Raji (cell line): ENCODE data around the gene CYBC1.

Experiments
- POLR2A ChIP-seq: IDR thresholded peaks from 2 replicates; pipeline ENCODE4 v1.6.1; 2011; ENCODE audit warnings: low read depth, low read length, control low read depth; ENCODE audit not compliant: insufficient read depth

The CYBC1 gene

GRCh38 chr17:82399601-82400101 lies 50.9 kb downstream of the CYBC1 start:
- no peak for TF ChIP-seq POLR2A

- TF ChIP-seq POLR2A, result no peak
Measured at GRCh38 chr17:82399041-82399441, 51.5 kb downstream of the CYBC1 start.

- TF ChIP-seq POLR2A, result no peak
Measured at GRCh38 chr17:82397449-82398335, 52.9 kb downstream of the CYBC1 start.

GRCh38 chr17:82396601-82397435 lies 53.7 kb downstream of the CYBC1 start:
- TF ChIP-seq POLR2A, result no peak

- no peak for TF ChIP-seq POLR2A
Measured at GRCh38 chr17:82394278-82394677, 56.3 kb downstream of the CYBC1 start.

- no peak for TF ChIP-seq POLR2A
Measured at GRCh38 chr17:82392941-82393340, 57.6 kb downstream of the CYBC1 start.
